SK-N-SH (cell line): ENCODE results near the gene IFNLR1. TPM values are rescaled to one million over a fixed set of nuclear protein-coding genes. Genes with fewer than 3 reads are reported as not detected.

Experiments
- CTCF ChIA-PET: fragments of 300-600, 350-600 bp; formaldehyde crosslinking; extraction: SDS; loops from one replicate; lab custom pipeline; 2021; lab: Yijun Ruan, JAX
- POLR2A ChIA-PET: fragments of 350-600 bp; sonication (Branson Sonifier 250); formaldehyde crosslinking; extraction: SDS; loops from one replicate; lab custom pipeline; 2020; ENCODE audit warnings: antibody characterized with exemption, inconsistent platforms; lab: Yijun Ruan, JAX
- DNase-seq: peaks from one replicate; pipeline ENCODE4 v3.0.0; 2012
- H2AFZ ChIP-seq: fragments of 200-600 bp; sonication (generic); 2 replicates; pipeline ENCODE4 v1.8.1; 2016; ENCODE audit warnings: antibody characterized with exemption, mild to moderate bottlenecking, low read depth
- H3F3A ChIP-seq: fragments of 200-600 bp; sonication (generic); replicated peaks from 2 replicates; pipeline ENCODE3; 2016; ENCODE audit warnings: antibody characterized with exemption, mild to moderate bottlenecking; ENCODE audit not compliant: insufficient read depth
- H3K27ac ChIP-seq, 2 experiments: fragments of 200-500 bp in 1 of 2; fragments of 200-600 bp in 1 of 2; sonication (Bioruptor generic) in 1 of 2; sonication (generic), shearing (Covaris generic) in 1 of 2; 2 replicates each; pipeline versions ENCODE4 v1.5.1 to v1.6.1; 2014 to 2016; ENCODE audit warnings: low read depth in 2 of 2, inconsistent platforms in 1 of 2, low read length in 1 of 2, mild to moderate bottlenecking in 1 of 2, mixed read lengths in 1 of 2
- H3K27me3 ChIP-seq: fragments of 200-600 bp; sonication (generic), shearing (Covaris generic); 2 replicates; pipeline ENCODE4 v1.6.1; 2016; ENCODE audit warnings: mixed run types; ENCODE audit not compliant: insufficient read depth
- H3K36me3 ChIP-seq, 2 experiments: fragments of 200-500 bp in 1 of 2; fragments of 200-600 bp in 1 of 2; sonication (Bioruptor generic) in 1 of 2; sonication (generic) in 1 of 2; replicated peaks in 1 of 2; 2 replicates each; pipeline versions ENCODE3 to v1.5.1; 2014 to 2016; ENCODE audit warnings: low read length in 1 of 2, mild to moderate bottlenecking in 1 of 2; ENCODE audit not compliant: insufficient read depth in 2 of 2, control insufficient read depth in 1 of 2
- H3K4me1 ChIP-seq, 2 experiments: fragments of 200-500 bp in 1 of 2; fragments of 200-600 bp in 1 of 2; sonication (Bioruptor generic) in 1 of 2; sonication (generic), shearing (Covaris generic) in 1 of 2; 2 replicates each; pipeline versions ENCODE4 v1.5.1 to v1.6.1; 2014 to 2016; ENCODE audit warnings: low read depth in 1 of 2, low read length in 1 of 2, mixed run types in 1 of 2; ENCODE audit not compliant: insufficient read depth in 2 of 2, control insufficient read depth in 1 of 2
- H3K4me2 ChIP-seq: fragments of 200-600 bp; sonication (generic), shearing (Covaris generic); 2 replicates; pipeline ENCODE4 v1.6.1; 2017; ENCODE audit warnings: mixed run types
- H3K4me3 ChIP-seq, 2 experiments: fragments of 200-500 bp in 1 of 2; fragments of 200-600 bp in 1 of 2; sonication (Bioruptor generic) in 1 of 2; sonication (generic), shearing (Covaris generic) in 1 of 2; 2 replicates each; pipeline versions ENCODE4 v1.5.1 to v1.8.1; 2014 to 2016; ENCODE audit warnings: low read depth in 2 of 2, inconsistent platforms in 1 of 2, low read length in 1 of 2, mild to moderate bottlenecking in 1 of 2, mixed read lengths in 1 of 2, moderate library complexity in 1 of 2
- H3K79me2 ChIP-seq: fragments of 200-600 bp; sonication (generic); 2 replicates; pipeline ENCODE4 v1.8.1; 2017; ENCODE audit warnings: mild to moderate bottlenecking; ENCODE audit not compliant: insufficient read depth
- H3K9ac ChIP-seq: fragments of 200-600 bp; sonication (generic); 2 replicates; pipeline ENCODE4 v1.6.1; 2017; ENCODE audit warnings: mixed run types
- H3K9me2 ChIP-seq: fragments of 200-600 bp; sonication (generic); 2 replicates; pipeline ENCODE4 v1.6.1; 2017; ENCODE audit warnings: mixed run types
- H3K9me3 ChIP-seq: fragments of 200-600 bp; sonication (generic); 2 replicates; pipeline ENCODE4 v1.6.1; 2017; ENCODE audit warnings: mixed run types, mild to moderate bottlenecking, moderate library complexity
- H4K20me1 ChIP-seq: fragments of 200-600 bp; sonication (generic); 2 replicates; pipeline ENCODE4 v1.6.1; 2017; ENCODE audit warnings: mild to moderate bottlenecking, mixed run types; ENCODE audit not compliant: insufficient read depth
- NRF1 ChIP-seq: IDR thresholded peaks from 2 replicates; pipeline ENCODE4 v1.6.1; 2012; ENCODE audit warnings: low read depth, mild to moderate bottlenecking, low read length
- SIN3A ChIP-seq: IDR thresholded peaks from 2 replicates; pipeline ENCODE4 v1.6.1; 2012; ENCODE audit warnings: low read depth, mild to moderate bottlenecking, low read length, moderate library complexity, borderline replicate concordance
- TEAD4 ChIP-seq: IDR thresholded peaks from 2 replicates; pipeline ENCODE4 v1.4.0; 2012; ENCODE audit warnings: mild to moderate bottlenecking, borderline replicate concordance; ENCODE audit not compliant: insufficient read depth
- WGBS: methylation state at CpG from one replicate; pipeline ENCODE4 v1.1.6; 2017; ENCODE audit warnings: low lambda C conversion rate; 5-methylcytosine and 5-hydroxymethylcytosine counted together
- polyA plus RNA-seq, 3 experiments: library from polyadenylated mRNA; depleted of rRNA; stranded (reverse); fragments of >200 nt; gene quantifications; 2 replicates each; pipeline ENCODE4 v1.2.3, GENCODE V29; 2012
- TF ChIP-seq, protein P1 (sequence below): IDR thresholded peaks from 2 replicates; pipeline ENCODE4 v1.6.1; 2012; ENCODE audit warnings: mild to moderate bottlenecking, low read depth, low read length, moderate library complexity

IFNLR1 gene
- polyA plus RNA-seq, 1 of the 3 experiments (the other 2 are of a cell fraction): 0.30 TPM

DNA sequence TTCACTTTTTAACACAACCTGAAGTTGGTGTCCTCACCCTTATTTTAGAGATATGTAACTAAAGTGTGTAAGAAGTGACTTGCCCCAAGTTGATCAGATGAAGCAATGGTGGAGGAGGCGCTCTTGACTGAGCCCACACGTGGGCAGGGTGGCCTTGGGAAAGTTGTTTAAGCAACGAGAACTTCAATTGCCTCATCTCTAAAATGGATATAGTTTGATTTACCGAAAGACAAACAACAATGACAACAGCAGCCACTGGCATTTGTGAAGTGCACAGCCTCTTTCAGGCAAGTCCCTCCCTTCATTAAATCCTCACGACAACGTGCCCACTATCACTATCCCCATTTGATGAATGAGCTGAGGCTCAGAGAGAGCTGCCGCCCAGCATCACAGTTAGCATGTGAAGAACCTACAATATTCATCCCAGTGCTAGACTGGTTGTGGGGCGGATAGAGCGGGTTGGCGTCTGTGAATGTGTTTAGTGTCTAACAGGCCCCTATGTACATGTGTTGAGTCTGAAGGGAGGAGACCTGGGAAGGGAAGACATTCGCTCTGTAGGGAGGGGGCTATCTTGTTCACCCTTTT is 47.2 kb downstream of the IFNLR1 start:
- Histone ChIP-seq H3K9me2 (no peaks in the 10 kb centered on the region), H3K27ac (no peak overlapping the region), H3K79me2 (no peaks in the 10 kb centered on the region), H3K27me3 (peaks cover 5% of the 10 kb centered on the region; the same call in 1 of the 2 replicates), H3K9me3 (no peaks in the 10 kb centered on the region), H4K20me1 (no peaks in the 10 kb centered on the region), H3F3A (no peaks in the 10 kb centered on the region), H3K4me1 (no peaks in the 10 kb centered on the region), H3K4me3 (no peak overlapping the region), H2AFZ (no peak overlapping the region), H3K4me2 (no peak overlapping the region), H3K9ac (no peak overlapping the region), H3K36me3 (no peaks in the 10 kb centered on the region)
- POLR2A ChIA-PET: no interaction called here
- TF ChIP-seq, protein P1, sequence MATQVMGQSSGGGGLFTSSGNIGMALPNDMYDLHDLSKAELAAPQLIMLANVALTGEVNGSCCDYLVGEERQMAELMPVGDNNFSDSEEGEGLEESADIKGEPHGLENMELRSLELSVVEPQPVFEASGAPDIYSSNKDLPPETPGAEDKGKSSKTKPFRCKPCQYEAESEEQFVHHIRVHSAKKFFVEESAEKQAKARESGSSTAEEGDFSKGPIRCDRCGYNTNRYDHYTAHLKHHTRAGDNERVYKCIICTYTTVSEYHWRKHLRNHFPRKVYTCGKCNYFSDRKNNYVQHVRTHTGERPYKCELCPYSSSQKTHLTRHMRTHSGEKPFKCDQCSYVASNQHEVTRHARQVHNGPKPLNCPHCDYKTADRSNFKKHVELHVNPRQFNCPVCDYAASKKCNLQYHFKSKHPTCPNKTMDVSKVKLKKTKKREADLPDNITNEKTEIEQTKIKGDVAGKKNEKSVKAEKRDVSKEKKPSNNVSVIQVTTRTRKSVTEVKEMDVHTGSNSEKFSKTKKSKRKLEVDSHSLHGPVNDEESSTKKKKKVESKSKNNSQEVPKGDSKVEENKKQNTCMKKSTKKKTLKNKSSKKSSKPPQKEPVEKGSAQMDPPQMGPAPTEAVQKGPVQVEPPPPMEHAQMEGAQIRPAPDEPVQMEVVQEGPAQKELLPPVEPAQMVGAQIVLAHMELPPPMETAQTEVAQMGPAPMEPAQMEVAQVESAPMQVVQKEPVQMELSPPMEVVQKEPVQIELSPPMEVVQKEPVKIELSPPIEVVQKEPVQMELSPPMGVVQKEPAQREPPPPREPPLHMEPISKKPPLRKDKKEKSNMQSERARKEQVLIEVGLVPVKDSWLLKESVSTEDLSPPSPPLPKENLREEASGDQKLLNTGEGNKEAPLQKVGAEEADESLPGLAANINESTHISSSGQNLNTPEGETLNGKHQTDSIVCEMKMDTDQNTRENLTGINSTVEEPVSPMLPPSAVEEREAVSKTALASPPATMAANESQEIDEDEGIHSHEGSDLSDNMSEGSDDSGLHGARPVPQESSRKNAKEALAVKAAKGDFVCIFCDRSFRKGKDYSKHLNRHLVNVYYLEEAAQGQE: no peak
- no peak for DNase-seq
- CTCF ChIA-PET: interaction anchor here (1.4 to 4.1 kb wide), 2 partner anchors 11 to 68 kb away, joined by 4 to 32 read pairs; no protein-coding TSS in a partner anchor
- WGBS: 76% methylated on average over 11 of the region's 11 CpGs

DNA sequence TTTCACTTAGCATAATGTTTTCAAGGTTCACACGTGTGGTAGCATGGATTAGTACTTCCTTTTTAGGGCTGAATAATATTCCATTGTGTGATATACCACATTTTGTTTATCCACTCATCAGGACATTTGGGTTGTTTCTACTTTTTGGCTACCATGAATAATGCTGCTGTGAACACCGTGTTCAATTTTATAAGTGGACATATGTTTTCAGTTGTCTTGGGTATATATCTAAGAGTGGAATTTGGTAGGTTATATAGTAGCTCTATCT is 47.9 kb downstream of the IFNLR1 start:
- Histone ChIP-seq H3K27ac (no peak overlapping the region), H4K20me1 (no peaks in the 10 kb centered on the region), H3K4me2 (no peak overlapping the region), H3F3A (no peaks in the 10 kb centered on the region), H3K27me3 (peaks cover 5% of the 10 kb centered on the region; the same call in 1 of the 2 replicates), H3K9me3 (no peaks in the 10 kb centered on the region), H3K9me2 (no peaks in the 10 kb centered on the region), H3K36me3 (no peaks in the 10 kb centered on the region), H3K79me2 (no peaks in the 10 kb centered on the region), H3K4me3 (no peak overlapping the region), H3K9ac (no peak overlapping the region), H2AFZ (no peak overlapping the region), H3K4me1 (no peaks in the 10 kb centered on the region)
- TF ChIP-seq, protein P1: no peak
- TF ChIP-seq SIN3A: no peak
- TF ChIP-seq TEAD4: no peak
- no peak for TF ChIP-seq NRF1
- ChIA-PET POLR2A (no interaction called here), CTCF (interaction anchor here (4.1 kb wide), 1 partner anchor 12 kb away, joined by 32 read pairs; no protein-coding TSS in a partner anchor)
- no peak for DNase-seq
- 24% methylated on average over 2 of the region's 2 CpGs for WGBS
